ENCODE measurements around the gene DCAF5.
"Not testable (repeated sequence)": the region's sequence is repeated elsewhere in the genome, so short reads cannot be mapped to it uniquely, and the experiment has no call there.

DCAF5 gene

DNA sequence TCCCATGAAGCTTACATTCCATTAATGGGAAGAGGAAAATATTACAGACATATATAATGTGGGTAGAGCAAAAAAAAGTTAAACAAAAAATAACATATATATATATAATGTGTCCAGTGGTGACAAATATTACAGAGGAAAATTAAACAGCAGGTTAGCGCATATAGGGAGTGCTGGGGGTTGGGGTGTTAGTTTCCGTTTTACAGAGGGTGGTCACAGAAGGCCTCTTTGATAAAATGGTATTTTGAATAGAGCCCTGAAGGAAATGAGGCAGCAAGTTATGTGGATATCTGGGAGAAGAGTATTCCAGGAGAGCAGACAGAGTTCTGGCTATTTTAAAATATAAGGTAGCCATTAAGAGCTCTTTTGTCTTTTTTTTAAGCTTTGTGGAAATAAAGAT is 73.2 kb downstream of the DCAF5 start:
- H3K36me3 ChIP-seq (ENCODE audit: control insufficient read depth in 5 of 5, insufficient read depth in 5 of 5, low read length in 5 of 5), result peaks cover 17 to 37% (median 26%) of the 10 kb centered on the region in 5 donors
- H3K27ac ChIP-seq (ENCODE audit: low read depth, low read length), result no peak overlapping the region
- no peaks in the 10 kb centered on the region for H3K4me1 ChIP-seq (ENCODE audit: control insufficient read depth in 5 of 5, insufficient read depth in 5 of 5, low read length in 5 of 5)
- H3K9me3 ChIP-seq (ENCODE audit: control insufficient read depth in 5 of 5, low read length in 5 of 5), result no peaks in the 10 kb centered on the region
- H3K4me3 ChIP-seq (ENCODE audit: low read depth in 1 of 5, low read length in 5 of 5), result no peak overlapping the region
- H3K27me3 ChIP-seq (ENCODE audit: control insufficient read depth in 5 of 5, insufficient read depth in 4 of 5, low read length in 5 of 5), result no peaks in the 10 kb centered on the region
- no peak overlapping the region for H3K9ac ChIP-seq (ENCODE audit: low read length in 5 of 5)

DNA sequence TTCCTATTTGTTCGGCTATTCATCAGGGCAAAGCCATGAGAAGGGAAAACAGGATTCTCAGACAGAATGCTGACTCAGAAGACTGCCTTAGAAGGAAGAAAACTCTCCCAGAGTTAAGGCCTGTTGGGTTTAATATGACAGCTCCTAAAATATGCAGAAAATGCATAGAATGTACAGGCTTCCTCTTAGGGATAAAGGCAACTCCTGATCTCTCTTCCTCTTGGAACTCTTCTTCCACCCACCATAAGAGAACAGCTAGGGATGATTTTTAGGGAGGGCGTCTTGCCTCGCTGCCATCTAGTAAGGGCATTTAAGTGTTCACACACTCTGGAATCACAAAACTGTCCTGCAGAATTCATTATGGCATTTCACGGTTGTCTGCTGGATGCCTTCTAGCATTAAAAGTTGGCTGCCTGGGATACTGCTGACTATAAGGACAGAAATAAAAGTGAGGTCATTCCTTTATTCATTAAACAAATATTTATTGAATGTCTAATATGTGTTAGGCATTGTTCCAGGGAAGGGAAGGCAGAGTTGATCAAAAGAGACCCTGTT is 73.7 kb downstream of the DCAF5 start:
- H3K27ac ChIP-seq (ENCODE audit: low read depth, low read length), result no peak overlapping the region
- H3K9me3 ChIP-seq (ENCODE audit: control insufficient read depth in 5 of 5, low read length in 5 of 5), result no peaks in the 10 kb centered on the region
- H3K9ac ChIP-seq (ENCODE audit: low read length in 5 of 5), result no peak overlapping the region
- no peaks in the 10 kb centered on the region for H3K27me3 ChIP-seq (ENCODE audit: control insufficient read depth in 5 of 5, insufficient read depth in 4 of 5, low read length in 5 of 5)
- no peaks in the 10 kb centered on the region for H3K4me1 ChIP-seq (ENCODE audit: control insufficient read depth in 5 of 5, insufficient read depth in 5 of 5, low read length in 5 of 5)
- H3K4me3 ChIP-seq (ENCODE audit: low read depth in 1 of 5, low read length in 5 of 5), result no peak overlapping the region
- H3K36me3 ChIP-seq (ENCODE audit: control insufficient read depth in 5 of 5, insufficient read depth in 5 of 5, low read length in 5 of 5), result peaks cover 13 to 33% (median 23%) of the 10 kb centered on the region in 5 donors

DNA sequence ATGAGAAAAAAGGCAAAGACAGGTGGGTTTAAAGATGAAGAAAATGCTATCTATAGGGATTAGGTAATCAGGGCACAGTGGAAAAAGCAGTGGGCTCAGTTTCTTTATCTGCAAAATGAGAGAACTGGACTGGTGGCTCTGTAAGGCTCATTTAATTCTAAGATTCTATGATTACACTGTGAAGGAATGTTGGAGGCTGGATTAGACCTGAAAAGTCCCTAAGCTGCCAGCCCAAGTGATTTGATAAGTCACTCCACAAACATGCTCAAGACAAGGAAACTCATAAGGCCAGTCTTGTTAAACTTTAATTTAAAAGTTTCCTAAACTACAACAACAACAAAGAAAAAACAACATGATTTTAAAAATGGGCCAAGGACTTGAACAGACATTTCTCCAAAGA is 75.1 kb downstream of the DCAF5 start:
- H3K9ac ChIP-seq (ENCODE audit: low read length in 5 of 5), result no peak overlapping the region
- H3K9me3 ChIP-seq (ENCODE audit: control insufficient read depth in 5 of 5, low read length in 5 of 5), result no peaks in the 10 kb centered on the region
- H3K27ac ChIP-seq (ENCODE audit: low read depth, low read length), result no peak overlapping the region
- H3K4me3 ChIP-seq (ENCODE audit: low read depth in 1 of 5, low read length in 5 of 5), result no peak overlapping the region
- peaks cover 0 to 3% (median 0%) of the 10 kb centered on the region in 5 donors for H3K4me1 ChIP-seq (ENCODE audit: control insufficient read depth in 5 of 5, insufficient read depth in 5 of 5, low read length in 5 of 5)
- H3K27me3 ChIP-seq (ENCODE audit: control insufficient read depth in 5 of 5, insufficient read depth in 4 of 5, low read length in 5 of 5), result no peaks in the 10 kb centered on the region
- H3K36me3 ChIP-seq (ENCODE audit: control insufficient read depth in 5 of 5, insufficient read depth in 5 of 5, low read length in 5 of 5), result peaks cover 12 to 36% (median 23%) of the 10 kb centered on the region in 5 donors

DNA sequence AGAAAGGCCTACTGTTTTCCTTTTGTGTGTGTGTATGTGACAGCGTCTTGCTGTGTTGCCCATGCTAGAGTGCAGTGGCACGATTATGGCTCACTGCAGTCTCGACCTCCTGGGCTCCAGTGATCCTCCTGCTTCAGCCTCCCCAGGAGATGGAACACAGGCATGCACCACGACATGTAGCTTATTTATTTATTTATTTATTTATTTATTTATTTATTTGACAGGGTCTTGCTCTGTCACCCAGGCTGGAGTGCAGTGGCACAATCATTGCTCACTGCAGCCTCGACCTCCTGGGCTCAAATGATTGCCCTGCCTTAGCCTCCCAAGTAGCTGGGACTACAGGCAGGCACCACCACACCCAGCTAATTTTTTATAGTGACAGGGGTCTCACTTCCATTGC is 75.7 kb downstream of the DCAF5 start:
- H3K9ac ChIP-seq (ENCODE audit: low read length in 5 of 5); H3K4me3 ChIP-seq (ENCODE audit: low read depth in 1 of 5, low read length in 5 of 5); H3K27ac ChIP-seq (ENCODE audit: low read depth, low read length); H3K4me1 ChIP-seq (ENCODE audit: control insufficient read depth in 5 of 5, insufficient read depth in 5 of 5, low read length in 5 of 5); H3K27me3 ChIP-seq (ENCODE audit: control insufficient read depth in 5 of 5, insufficient read depth in 4 of 5, low read length in 5 of 5); H3K9me3 ChIP-seq (ENCODE audit: control insufficient read depth in 5 of 5, low read length in 5 of 5): not testable (repeated sequence)
- H3K36me3 ChIP-seq (ENCODE audit: control insufficient read depth in 5 of 5, insufficient read depth in 5 of 5, low read length in 5 of 5), result peaks cover 11 to 36% (median 29%) of the 10 kb centered on the region in 5 donors

DNA sequence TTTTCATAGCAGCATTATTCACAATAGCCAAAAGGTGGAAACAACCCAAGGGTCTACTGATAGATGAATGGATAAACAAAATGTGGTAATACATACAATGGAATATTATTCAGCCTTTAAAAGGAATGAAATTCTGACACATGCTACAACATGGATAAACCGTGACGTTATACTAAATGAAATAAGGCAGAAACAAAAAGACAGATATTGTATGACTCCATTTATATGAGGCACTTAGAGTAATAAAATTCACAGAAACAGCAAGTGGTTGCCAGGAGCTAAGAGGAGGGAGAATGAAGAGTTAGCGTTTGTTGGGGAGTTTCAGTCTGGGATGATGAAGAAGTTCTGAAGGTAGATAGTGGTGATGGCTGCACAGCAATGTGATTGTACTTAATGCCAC is 76.6 kb downstream of the DCAF5 start:
- Histone ChIP-seq H3K4me3 (ENCODE audit: low read depth in 1 of 5, low read length in 5 of 5) (no peak overlapping the region), H3K9ac (ENCODE audit: low read length in 5 of 5) (no peak overlapping the region), H3K4me1 (ENCODE audit: control insufficient read depth in 5 of 5, insufficient read depth in 5 of 5, low read length in 5 of 5) (peaks cover 0 to 3% (median 0%) of the 10 kb centered on the region in 5 donors), H3K36me3 (ENCODE audit: control insufficient read depth in 5 of 5, insufficient read depth in 5 of 5, low read length in 5 of 5) (peaks cover 15 to 31% (median 23%) of the 10 kb centered on the region in 5 donors), H3K9me3 (ENCODE audit: control insufficient read depth in 5 of 5, low read length in 5 of 5) (no peaks in the 10 kb centered on the region), H3K27me3 (ENCODE audit: control insufficient read depth in 5 of 5, insufficient read depth in 4 of 5, low read length in 5 of 5) (no peaks in the 10 kb centered on the region), H3K27ac (ENCODE audit: low read depth, low read length) (no peak overlapping the region)

DNA sequence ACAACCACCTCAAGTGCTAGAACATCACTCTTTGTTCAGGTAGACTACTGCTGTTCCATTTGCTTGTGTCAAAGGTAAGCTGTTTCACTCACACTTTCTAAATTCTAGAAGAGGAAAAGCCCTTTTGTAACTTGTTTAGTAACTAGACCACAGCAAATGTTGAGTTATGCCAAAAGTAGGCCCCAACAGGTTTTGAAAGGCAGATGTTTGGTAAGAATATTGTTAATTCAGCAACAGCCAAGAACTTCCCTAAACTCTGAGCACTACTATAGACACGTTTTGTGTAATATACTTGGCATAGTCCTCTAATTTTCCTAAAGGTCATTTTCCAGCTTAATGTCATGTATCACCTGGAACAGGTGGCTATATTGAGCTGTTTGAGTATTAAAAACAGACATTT is 79.0 kb downstream of the DCAF5 start:
- H3K27ac ChIP-seq (ENCODE audit: low read depth, low read length), result no peak overlapping the region
- H3K36me3 ChIP-seq (ENCODE audit: control insufficient read depth in 5 of 5, insufficient read depth in 5 of 5, low read length in 5 of 5), result peaks cover 14 to 40% (median 21%) of the 10 kb centered on the region in 5 donors
- no peaks in the 10 kb centered on the region for H3K9me3 ChIP-seq (ENCODE audit: control insufficient read depth in 5 of 5, low read length in 5 of 5)
- peaks cover 0 to 13% (median 4%) of the 10 kb centered on the region in 5 donors for H3K4me1 ChIP-seq (ENCODE audit: control insufficient read depth in 5 of 5, insufficient read depth in 5 of 5, low read length in 5 of 5)
- no peak overlapping the region for H3K9ac ChIP-seq (ENCODE audit: low read length in 5 of 5)
- no peak overlapping the region for H3K4me3 ChIP-seq (ENCODE audit: low read depth in 1 of 5, low read length in 5 of 5)
- H3K27me3 ChIP-seq (ENCODE audit: control insufficient read depth in 5 of 5, insufficient read depth in 4 of 5, low read length in 5 of 5), result no peaks in the 10 kb centered on the region

DNA sequence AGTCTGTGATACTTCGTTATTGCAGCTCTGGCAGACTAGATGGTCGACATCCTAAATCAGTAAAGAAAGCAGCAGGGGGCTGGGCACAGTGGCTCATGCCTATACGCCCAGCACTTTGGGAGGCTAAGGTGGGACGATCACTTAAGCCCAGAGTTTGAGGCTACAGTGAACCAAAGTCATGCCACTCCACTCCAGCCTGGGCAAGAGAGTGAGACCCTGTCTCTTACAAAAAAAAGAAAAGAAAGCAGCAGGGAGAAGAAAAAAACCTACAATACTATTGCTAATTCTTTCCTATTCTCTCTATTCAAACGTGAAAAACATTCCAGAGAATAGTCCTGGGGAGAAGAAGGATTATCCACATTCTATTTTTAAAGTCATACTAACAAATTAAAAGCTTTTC is 79.5 kb downstream of the DCAF5 start:
- no peaks in the 10 kb centered on the region for H3K9me3 ChIP-seq (ENCODE audit: control insufficient read depth in 5 of 5, low read length in 5 of 5)
- no peaks in the 10 kb centered on the region for H3K27me3 ChIP-seq (ENCODE audit: control insufficient read depth in 5 of 5, insufficient read depth in 4 of 5, low read length in 5 of 5)
- H3K4me3 ChIP-seq (ENCODE audit: low read depth in 1 of 5, low read length in 5 of 5), result no peak overlapping the region
- H3K27ac ChIP-seq (ENCODE audit: low read depth, low read length), result no peak overlapping the region
- peaks cover 0 to 16% (median 5%) of the 10 kb centered on the region in 5 donors for H3K4me1 ChIP-seq (ENCODE audit: control insufficient read depth in 5 of 5, insufficient read depth in 5 of 5, low read length in 5 of 5)
- H3K9ac ChIP-seq (ENCODE audit: low read length in 5 of 5), result no peak overlapping the region
- H3K36me3 ChIP-seq (ENCODE audit: control insufficient read depth in 5 of 5, insufficient read depth in 5 of 5, low read length in 5 of 5), result peaks cover 14 to 40% (median 21%) of the 10 kb centered on the region in 5 donors

DNA sequence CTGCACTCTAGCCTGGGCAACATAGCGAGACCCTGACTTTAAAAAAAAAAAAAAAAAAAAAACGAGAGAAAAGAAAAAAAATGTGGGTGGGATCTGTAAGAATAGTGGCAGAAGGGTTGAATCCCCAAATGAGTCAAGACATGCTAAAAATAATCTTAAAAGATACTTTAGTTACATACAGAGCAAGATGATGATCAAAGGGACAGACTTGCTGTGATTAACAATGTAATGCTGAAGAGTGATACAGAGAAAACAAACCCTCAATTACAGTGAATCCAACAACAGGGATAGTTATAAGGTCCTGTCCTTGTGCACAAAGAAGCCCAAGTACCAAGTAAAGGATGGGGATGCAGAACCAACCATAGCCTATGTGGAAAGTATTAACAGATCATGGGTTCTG is 80.3 kb downstream of the DCAF5 start:
- H3K4me1 ChIP-seq (ENCODE audit: control insufficient read depth in 5 of 5, insufficient read depth in 5 of 5, low read length in 5 of 5), result peaks cover 0 to 16% (median 5%) of the 10 kb centered on the region in 5 donors
- peaks cover 14 to 40% (median 21%) of the 10 kb centered on the region in 5 donors for H3K36me3 ChIP-seq (ENCODE audit: control insufficient read depth in 5 of 5, insufficient read depth in 5 of 5, low read length in 5 of 5)
- no peak overlapping the region for H3K9ac ChIP-seq (ENCODE audit: low read length in 5 of 5)
- H3K27me3 ChIP-seq (ENCODE audit: control insufficient read depth in 5 of 5, insufficient read depth in 4 of 5, low read length in 5 of 5), result no peaks in the 10 kb centered on the region
- no peak overlapping the region for H3K27ac ChIP-seq (ENCODE audit: low read depth, low read length)
- H3K4me3 ChIP-seq (ENCODE audit: low read depth in 1 of 5, low read length in 5 of 5), result no peak overlapping the region
- H3K9me3 ChIP-seq (ENCODE audit: control insufficient read depth in 5 of 5, low read length in 5 of 5), result no peaks in the 10 kb centered on the region

DNA sequence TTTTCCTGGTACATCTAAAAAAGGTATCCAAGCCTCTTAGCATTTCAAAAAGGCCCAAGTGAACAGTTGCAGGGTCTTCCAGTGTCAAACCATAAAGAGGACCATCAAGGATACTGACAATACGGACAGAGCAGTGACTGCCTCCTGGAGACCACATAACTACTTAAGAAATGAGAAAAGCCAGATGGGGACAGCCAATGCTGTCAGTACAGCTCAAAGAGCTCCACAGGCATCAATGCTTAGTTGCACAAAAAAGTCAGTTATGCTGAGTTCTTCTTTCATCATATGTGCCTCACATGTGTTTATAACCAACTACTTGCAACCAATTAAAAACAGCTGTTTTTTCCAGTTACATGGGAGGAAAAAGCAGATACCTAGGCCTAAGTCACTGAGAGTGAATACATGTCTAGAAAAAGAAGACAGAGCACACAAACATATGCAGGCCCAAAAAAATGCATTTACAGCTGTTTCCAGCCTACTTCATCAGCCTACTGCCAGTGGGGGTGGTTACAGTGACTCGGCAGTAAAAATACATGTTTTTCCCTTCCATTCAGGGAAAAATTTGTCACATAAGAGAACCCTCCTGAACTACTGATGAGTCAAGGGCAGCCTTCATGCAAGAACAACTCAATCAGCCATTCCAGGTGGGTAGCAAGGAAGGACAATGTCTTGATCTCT is 84.0 kb downstream of the DCAF5 start:
- Histone ChIP-seq H3K36me3 (ENCODE audit: control insufficient read depth in 5 of 5, insufficient read depth in 5 of 5, low read length in 5 of 5) (peaks cover 10 to 34% (median 18%) of the 10 kb centered on the region in 5 donors), H3K27me3 (ENCODE audit: control insufficient read depth in 5 of 5, insufficient read depth in 4 of 5, low read length in 5 of 5) (no peaks in the 10 kb centered on the region), H3K27ac (ENCODE audit: low read depth, low read length) (no peak overlapping the region), H3K9me3 (ENCODE audit: control insufficient read depth in 5 of 5, low read length in 5 of 5) (no peaks in the 10 kb centered on the region), H3K4me3 (ENCODE audit: low read depth in 1 of 5, low read length in 5 of 5) (no peak overlapping the region), H3K9ac (ENCODE audit: low read length in 5 of 5) (peak overlapping the region in 1 of 5 donors; percentile 13), H3K4me1 (ENCODE audit: control insufficient read depth in 5 of 5, insufficient read depth in 5 of 5, low read length in 5 of 5) (peaks cover 0 to 27% (median 9%) of the 10 kb centered on the region in 5 donors)

DNA sequence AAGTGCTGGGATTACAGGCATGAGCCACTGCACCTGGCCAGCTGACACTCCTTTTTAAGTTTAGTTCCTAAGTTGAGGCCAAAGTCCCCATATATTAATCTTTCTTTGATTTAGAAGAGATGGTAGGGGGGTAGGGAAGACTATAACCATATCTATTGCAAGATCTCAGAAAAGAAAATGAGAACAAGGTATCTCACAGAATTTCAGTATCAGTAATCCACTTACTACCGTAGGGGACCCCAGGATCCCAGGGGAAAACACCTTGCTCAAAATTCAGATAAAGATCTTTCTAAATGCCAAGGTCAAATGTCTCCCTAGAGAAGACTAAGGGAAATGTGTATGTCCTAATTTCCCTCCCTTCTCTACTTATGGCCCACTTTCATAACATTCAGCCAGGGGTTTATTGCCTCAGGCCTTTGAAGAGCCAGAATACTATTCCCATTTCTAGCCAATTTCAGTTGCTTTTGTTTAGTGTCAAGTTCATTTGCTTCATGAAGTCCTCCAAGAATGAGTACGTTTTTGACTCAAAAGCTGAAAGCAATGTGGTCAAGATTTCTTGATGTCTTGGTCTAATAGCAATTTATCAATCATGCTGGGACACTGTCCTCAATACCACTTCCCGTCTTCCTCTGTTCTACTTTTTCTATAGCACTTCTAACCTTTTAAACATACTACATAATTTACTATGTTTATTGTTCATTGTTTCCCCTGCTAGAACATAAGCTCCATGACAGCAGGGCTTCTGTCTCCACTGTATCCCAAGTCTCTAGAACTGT is 86.3 kb downstream of the DCAF5 start:
- peak overlapping the region; percentile 28 for H3K27ac ChIP-seq (ENCODE audit: low read depth, low read length)
- H3K9ac ChIP-seq (ENCODE audit: low read length in 5 of 5), result no peak overlapping the region
- H3K4me3 ChIP-seq (ENCODE audit: low read depth in 1 of 5, low read length in 5 of 5), result no peak overlapping the region
- H3K27me3 ChIP-seq (ENCODE audit: control insufficient read depth in 5 of 5, insufficient read depth in 4 of 5, low read length in 5 of 5), result no peaks in the 10 kb centered on the region
- peaks cover 9 to 32% (median 15%) of the 10 kb centered on the region in 5 donors for H3K36me3 ChIP-seq (ENCODE audit: control insufficient read depth in 5 of 5, insufficient read depth in 5 of 5, low read length in 5 of 5)
- no peaks in the 10 kb centered on the region for H3K9me3 ChIP-seq (ENCODE audit: control insufficient read depth in 5 of 5, low read length in 5 of 5)
- H3K4me1 ChIP-seq (ENCODE audit: control insufficient read depth in 5 of 5, insufficient read depth in 5 of 5, low read length in 5 of 5), result peaks cover 0 to 25% (median 9%) of the 10 kb centered on the region in 5 donors

Measured in subcutaneous abdominal adipose tissue (tissue), 5 donors.